SK-N-SH (cell line): ENCODE results near the gene PPP1R14B. TPM values are rescaled to one million over a fixed set of nuclear protein-coding genes. Genes with fewer than 3 reads are reported as not detected.

Source experiments
- CTCF ChIA-PET: fragments of 300-600, 350-600 bp; formaldehyde crosslinking; extraction: SDS; loops from one replicate; lab custom pipeline; 2021; lab: Yijun Ruan, JAX
- POLR2A ChIA-PET: fragments of 350-600 bp; sonication (Branson Sonifier 250); formaldehyde crosslinking; extraction: SDS; loops from one replicate; lab custom pipeline; 2020; ENCODE audit warnings: antibody characterized with exemption, inconsistent platforms; lab: Yijun Ruan, JAX
- DNase-seq: peaks from one replicate; pipeline ENCODE4 v3.0.0; 2012
- H2AFZ ChIP-seq: fragments of 200-600 bp; sonication (generic); 2 replicates; pipeline ENCODE4 v1.8.1; 2016; ENCODE audit warnings: antibody characterized with exemption, mild to moderate bottlenecking, low read depth
- H3F3A ChIP-seq: fragments of 200-600 bp; sonication (generic); replicated peaks from 2 replicates; pipeline ENCODE3; 2016; ENCODE audit warnings: antibody characterized with exemption, mild to moderate bottlenecking; ENCODE audit not compliant: insufficient read depth
- H3K27ac ChIP-seq, 2 experiments: fragments of 200-500 bp in 1 of 2; fragments of 200-600 bp in 1 of 2; sonication (Bioruptor generic) in 1 of 2; sonication (generic), shearing (Covaris generic) in 1 of 2; 2 replicates each; pipeline versions ENCODE4 v1.5.1 to v1.6.1; 2014 to 2016; ENCODE audit warnings: low read depth in 2 of 2, inconsistent platforms in 1 of 2, low read length in 1 of 2, mild to moderate bottlenecking in 1 of 2, mixed read lengths in 1 of 2
- H3K27me3 ChIP-seq: fragments of 200-600 bp; sonication (generic), shearing (Covaris generic); 2 replicates; pipeline ENCODE4 v1.6.1; 2016; ENCODE audit warnings: mixed run types; ENCODE audit not compliant: insufficient read depth
- H3K36me3 ChIP-seq, 2 experiments: fragments of 200-500 bp in 1 of 2; fragments of 200-600 bp in 1 of 2; sonication (Bioruptor generic) in 1 of 2; sonication (generic) in 1 of 2; replicated peaks in 1 of 2; 2 replicates each; pipeline versions ENCODE3 to v1.5.1; 2014 to 2016; ENCODE audit warnings: low read length in 1 of 2, mild to moderate bottlenecking in 1 of 2; ENCODE audit not compliant: insufficient read depth in 2 of 2, control insufficient read depth in 1 of 2
- H3K4me1 ChIP-seq, 2 experiments: fragments of 200-500 bp in 1 of 2; fragments of 200-600 bp in 1 of 2; sonication (Bioruptor generic) in 1 of 2; sonication (generic), shearing (Covaris generic) in 1 of 2; 2 replicates each; pipeline versions ENCODE4 v1.5.1 to v1.6.1; 2014 to 2016; ENCODE audit warnings: low read depth in 1 of 2, low read length in 1 of 2, mixed run types in 1 of 2; ENCODE audit not compliant: insufficient read depth in 2 of 2, control insufficient read depth in 1 of 2
- H3K4me2 ChIP-seq: fragments of 200-600 bp; sonication (generic), shearing (Covaris generic); 2 replicates; pipeline ENCODE4 v1.6.1; 2017; ENCODE audit warnings: mixed run types
- H3K4me3 ChIP-seq, 2 experiments: fragments of 200-500 bp in 1 of 2; fragments of 200-600 bp in 1 of 2; sonication (Bioruptor generic) in 1 of 2; sonication (generic), shearing (Covaris generic) in 1 of 2; 2 replicates each; pipeline versions ENCODE4 v1.5.1 to v1.8.1; 2014 to 2016; ENCODE audit warnings: low read depth in 2 of 2, inconsistent platforms in 1 of 2, low read length in 1 of 2, mild to moderate bottlenecking in 1 of 2, mixed read lengths in 1 of 2, moderate library complexity in 1 of 2
- H3K79me2 ChIP-seq: fragments of 200-600 bp; sonication (generic); 2 replicates; pipeline ENCODE4 v1.8.1; 2017; ENCODE audit warnings: mild to moderate bottlenecking; ENCODE audit not compliant: insufficient read depth
- H3K9ac ChIP-seq: fragments of 200-600 bp; sonication (generic); 2 replicates; pipeline ENCODE4 v1.6.1; 2017; ENCODE audit warnings: mixed run types
- H3K9me2 ChIP-seq: fragments of 200-600 bp; sonication (generic); 2 replicates; pipeline ENCODE4 v1.6.1; 2017; ENCODE audit warnings: mixed run types
- H3K9me3 ChIP-seq: fragments of 200-600 bp; sonication (generic); 2 replicates; pipeline ENCODE4 v1.6.1; 2017; ENCODE audit warnings: mixed run types, mild to moderate bottlenecking, moderate library complexity
- H4K20me1 ChIP-seq: fragments of 200-600 bp; sonication (generic); 2 replicates; pipeline ENCODE4 v1.6.1; 2017; ENCODE audit warnings: mild to moderate bottlenecking, mixed run types; ENCODE audit not compliant: insufficient read depth
- CHD2 ChIP-seq: fragments of 150-350 bp; IDR thresholded peaks from 2 replicates; pipeline ENCODE4 v1.6.1; 2018; ENCODE audit warnings: low read length; ENCODE audit not compliant: partially characterized antibody
- CTCF ChIP-seq: fragments of 200-600 bp; sonication (generic); IDR thresholded peaks from 2 replicates; pipeline ENCODE4 v1.6.1; 2017; ENCODE audit warnings: antibody characterized with exemption, mild to moderate bottlenecking, moderate library complexity
- EP300 ChIP-seq, 2 experiments: IDR thresholded peaks; 2 replicates each; pipeline versions ENCODE4 v1.4.0 to v1.6.1; 2012; ENCODE audit warnings: borderline replicate concordance in 1 of 2, low read depth in 1 of 2, low read length in 1 of 2
- EZH2phosphoT487 ChIP-seq: fragments of 200-600 bp; sonication (generic); IDR thresholded peaks from 2 replicates; pipeline ENCODE4 v1.6.1; 2017; ENCODE audit warnings: low read depth, mixed run types, mild to moderate bottlenecking, antibody characterized with exemption, moderate library complexity, borderline replicate concordance
- FOSL2 ChIP-seq: IDR thresholded peaks from 2 replicates; pipeline ENCODE4 v1.4.0; 2012; ENCODE audit warnings: low read depth, mild to moderate bottlenecking, moderate library complexity, borderline replicate concordance
- GATA2 ChIP-seq: sonication (generic); formaldehyde crosslinking; IDR thresholded peaks from 2 replicates; pipeline ENCODE4 v1.5.0; 2020; ENCODE audit warnings: mild to moderate bottlenecking, missing genetic modification reagents
- IRF3 ChIP-seq: fragments of 150-350 bp; IDR thresholded peaks from 2 replicates; pipeline ENCODE4 v1.6.1; 2016; ENCODE audit warnings: mild to moderate bottlenecking, low read depth, low read length
- JUND ChIP-seq: IDR thresholded peaks from 2 replicates; pipeline ENCODE4 v1.4.0; 2012
- MAX ChIP-seq: IDR thresholded peaks from 2 replicates; pipeline ENCODE4 v1.4.0; 2012; ENCODE audit warnings: low read depth
- MXI1 ChIP-seq: IDR thresholded peaks from 2 replicates; pipeline ENCODE4 v1.6.1; 2012; ENCODE audit warnings: mild to moderate bottlenecking, low read depth, low read length, improper control_type of control experiment
- NRF1 ChIP-seq: IDR thresholded peaks from 2 replicates; pipeline ENCODE4 v1.6.1; 2012; ENCODE audit warnings: low read depth, mild to moderate bottlenecking, low read length
- POLR2AphosphoS5 ChIP-seq: IDR thresholded peaks from 2 replicates; pipeline ENCODE4 v1.6.1; 2012; ENCODE audit warnings: low read depth, low read length
- RCOR1 ChIP-seq: fragments of 150-350 bp; IDR thresholded peaks from 2 replicates; pipeline ENCODE4 v1.6.1; 2017; ENCODE audit warnings: antibody characterized with exemption, low read length
- SIN3A ChIP-seq: IDR thresholded peaks from 2 replicates; pipeline ENCODE4 v1.6.1; 2012; ENCODE audit warnings: low read depth, mild to moderate bottlenecking, low read length, moderate library complexity, borderline replicate concordance
- SMC3 ChIP-seq: IDR thresholded peaks from 2 replicates; pipeline ENCODE4 v1.6.1; 2012; ENCODE audit warnings: low read depth, low read length, improper control_type of control experiment
- TEAD4 ChIP-seq: IDR thresholded peaks from 2 replicates; pipeline ENCODE4 v1.4.0; 2012; ENCODE audit warnings: mild to moderate bottlenecking, borderline replicate concordance; ENCODE audit not compliant: insufficient read depth
- USF1 ChIP-seq: IDR thresholded peaks from 2 replicates; pipeline ENCODE4 v1.4.0; 2012; ENCODE audit warnings: low read depth, borderline replicate concordance
- WGBS: methylation state at CpG from one replicate; pipeline ENCODE4 v1.1.6; 2017; ENCODE audit warnings: low lambda C conversion rate; 5-methylcytosine and 5-hydroxymethylcytosine counted together
- polyA plus RNA-seq, 3 experiments: library from polyadenylated mRNA; depleted of rRNA; stranded (reverse); fragments of >200 nt; gene quantifications; 2 replicates each; pipeline ENCODE4 v1.2.3, GENCODE V29; 2012

The PPP1R14B gene
- polyA plus RNA-seq, 1 of the 3 experiments (the other 2 are of a cell fraction) = 523 TPM

- Histone ChIP-seq H4K20me1 (no peaks in the 10 kb centered on the region), H3K9me2 (no peaks in the 10 kb centered on the region), H3K9me3 (no peaks in the 10 kb centered on the region), H3K4me1 (peaks cover 5 to 17% of the 10 kb centered on the region in 2 experiments; a peak in 2 of 4 replicates), H3K9ac (no peak within 1 kb of the TSS), H3K27ac (no peak within 1 kb of the TSS), H3K4me2 (peak within 1 kb of the TSS; percentile 73), H3K27me3 (peaks cover 18% of the 10 kb centered on the region), H3K36me3 (no peaks in the 10 kb centered on the region), H2AFZ (no peak within 1 kb of the TSS), H3K4me3 (peak within 1 kb of the TSS; percentile 39 to 48; a peak in 3 of 4 replicates), H3K79me2 (peaks cover 4% of the 10 kb centered on the region; the same call in 1 of the 2 replicates), H3F3A (peaks cover 12% of the 10 kb centered on the region)
- 22% methylated on average over 5 of the region's 45 CpGs for WGBS
- DNase-seq = peak; percentile 81
- 0 out of 2 replicates have a peak, but pooled peaks have one; percentile 50 for TF ChIP-seq GATA2 (CRISPR knock-in tag)
- no peak for TF ChIP-seq EP300 (IDR thresholded peaks at IDR 0.05; ENCODE audit: borderline replicate concordance in 1 of 2, low read depth in 1 of 2, low read length in 1 of 2)
- no peak for TF ChIP-seq FOSL2
- ChIA-PET POLR2A (interaction anchor here (0.6 to 1.5 kb wide), 2 partner anchors 27 to 110 kb away, joined by 3 read pairs; partner anchors contain the start of gene PRDX5), CTCF (interaction anchor here (1.2 to 12.2 kb wide), 5 partner anchors 12 to 110 kb away, joined by 3 to 196 read pairs (median 13); partner anchors contain the start of genes CATSPERZ, ESRRA and PLCB3)
Observed at GRCh38 chr11:64291262-64291751, 44.6 kb upstream of the PPP1R14B start, which contains the start of gene KCNK4. Gene KCNK4, plus strand, starts transcription at chr11:64291302. Its CDS starts 1,717 bp downstream, at chr11:64293019.

GRCh38 chr11:64290352-64291261 lies 43.9 kb upstream of the PPP1R14B start:
- Histone ChIP-seq H3K4me1 (peaks cover 8 to 21% of the 10 kb centered on the region in 2 experiments; a peak in 2 of 4 replicates), H3K27me3 (peaks cover 15% of the 10 kb centered on the region), H3K4me3 (peak overlapping the region in 1 of 2 experiments; percentile 48; a peak in 1 of 4 replicates), H3K79me2 (peaks cover 8% of the 10 kb centered on the region; the same call in 1 of the 2 replicates), H4K20me1 (no peaks in the 10 kb centered on the region), H3K4me2 (no peak overlapping the region; the same call in 1 of the 2 replicates)
- POLR2A ChIA-PET = interaction anchor here (0.6 to 1.5 kb wide), 2 partner anchors 27 to 109 kb away, joined by 3 read pairs; partner anchors contain the start of gene PRDX5
- WGBS = 56% methylated on average over 6 of the region's 10 CpGs
- TF ChIP-seq USF1 (no peak), SIN3A (no peak), CTCF (no peak), RCOR1 (no peak), FOSL2 (no peak), EZH2phosphoT487 (no peak), JUND (no peak), MXI1 (no peak), POLR2AphosphoS5 (no peak), SMC3 (no peak), NRF1 (no peak), CHD2 (no peak), MAX (no peak), IRF3 (no peak), GATA2 (CRISPR knock-in tag) (no peak), TEAD4 (no peak)
- TF ChIP-seq, all 33 proteins: peak for 0
- CTCF ChIA-PET = interaction anchor here (1.2 to 12.2 kb wide), 6 partner anchors 13 to 109 kb away, joined by 3 to 196 read pairs (median 10); partner anchors contain the start of genes CATSPERZ, ESRRA, PLCB3 and PRDX5
- H3K9me2 ChIP-seq = no peaks in the 10 kb centered on the region
- H3K36me3 ChIP-seq = no peaks in the 10 kb centered on the region
- H2AFZ ChIP-seq = no peak overlapping the region
- no peak overlapping the region for H3K27ac ChIP-seq
- H3K9ac ChIP-seq = no peak overlapping the region
- no peaks in the 10 kb centered on the region for H3K9me3 ChIP-seq
- H3F3A ChIP-seq = peaks cover 12% of the 10 kb centered on the region
- no peak for DNase-seq
